MCF 10A (cell line): Measurements from ENCODE around the gene INCA1. TPM values are rescaled to one million over a fixed set of nuclear protein-coding genes. Genes with fewer than 3 reads are reported as not detected.

Source experiments
- BruUV-seq: library from RNA; stranded (reverse); fragments of 400-500 nt; replicated peaks from 2 replicates; lab custom pipeline; 2021; lab: Mats Ljungman, UMichigan
- CTCF ChIA-PET: fragments of 300-600 bp; sonication (Branson Sonifier 250); formaldehyde crosslinking; extraction: SDS; loops from one replicate; lab custom pipeline; 2021; ENCODE audit warnings: antibody characterized with exemption, inconsistent platforms; lab: Yijun Ruan, JAX
- POLR2A ChIA-PET: fragments of 300-600, 350-650 bp; sonication (Branson Sonifier 250); formaldehyde crosslinking; extraction: SDS; loops from one replicate; lab custom pipeline; 2020; ENCODE audit warnings: antibody characterized with exemption, inconsistent platforms; lab: Yijun Ruan, JAX
- DNase-seq: peaks from one replicate; pipeline ENCODE4 v3.0.0-alpha.2; 2018; ENCODE audit not compliant: unreplicated experiment
- H3K27ac Mint-ChIP-seq: one replicate; pipeline ENCODE4 v1.8.0; 2022; ENCODE audit warnings: mild to moderate bottlenecking, low read depth, mixed read lengths; ENCODE audit not compliant: unreplicated experiment
- H3K27me3 Mint-ChIP-seq: one replicate; pipeline ENCODE4 v1.8.0; 2022; ENCODE audit warnings: mixed read lengths; ENCODE audit not compliant: insufficient read depth, unreplicated experiment
- H3K36me3 Mint-ChIP-seq: one replicate; pipeline ENCODE4 v1.8.0; 2022; ENCODE audit warnings: mild to moderate bottlenecking, moderate library complexity, mixed read lengths; ENCODE audit not compliant: insufficient read depth, unreplicated experiment
- H3K4me1 Mint-ChIP-seq: one replicate; pipeline ENCODE4 v1.8.0; 2022; ENCODE audit warnings: mixed read lengths; ENCODE audit not compliant: insufficient read depth, unreplicated experiment
- H3K4me3 Mint-ChIP-seq: one replicate; pipeline ENCODE4 v1.8.0; 2022; ENCODE audit warnings: mild to moderate bottlenecking, moderate library complexity, mixed read lengths; ENCODE audit not compliant: unreplicated experiment
- H3K9me3 Mint-ChIP-seq: one replicate; pipeline ENCODE4 v1.8.0; 2022; ENCODE audit warnings: mixed read lengths; ENCODE audit not compliant: unreplicated experiment
- intact Hi-C: fragments of 100-400 bp; cut with micrococcal nuclease; formaldehyde crosslinking; loops from 2 replicates; pipeline ENCODE4 v1.14.1; 2022
- total RNA-seq: library from RNA; stranded (reverse); gene quantifications from 2 replicates; pipeline ENCODE4 v1.2.3, GENCODE V29; 2022
- TF ChIP-seq, protein P1 (sequence below): fragments of 200-600 bp; IDR thresholded peaks from one replicate; pipeline ENCODE4 v1.8.0; 2022; ENCODE audit warnings: antibody characterized with exemption, mild to moderate bottlenecking; ENCODE audit not compliant: unreplicated experiment

Gene INCA1
- total RNA-seq, 1 experiment from 2014 or later, result 0.44 TPM

DNA sequence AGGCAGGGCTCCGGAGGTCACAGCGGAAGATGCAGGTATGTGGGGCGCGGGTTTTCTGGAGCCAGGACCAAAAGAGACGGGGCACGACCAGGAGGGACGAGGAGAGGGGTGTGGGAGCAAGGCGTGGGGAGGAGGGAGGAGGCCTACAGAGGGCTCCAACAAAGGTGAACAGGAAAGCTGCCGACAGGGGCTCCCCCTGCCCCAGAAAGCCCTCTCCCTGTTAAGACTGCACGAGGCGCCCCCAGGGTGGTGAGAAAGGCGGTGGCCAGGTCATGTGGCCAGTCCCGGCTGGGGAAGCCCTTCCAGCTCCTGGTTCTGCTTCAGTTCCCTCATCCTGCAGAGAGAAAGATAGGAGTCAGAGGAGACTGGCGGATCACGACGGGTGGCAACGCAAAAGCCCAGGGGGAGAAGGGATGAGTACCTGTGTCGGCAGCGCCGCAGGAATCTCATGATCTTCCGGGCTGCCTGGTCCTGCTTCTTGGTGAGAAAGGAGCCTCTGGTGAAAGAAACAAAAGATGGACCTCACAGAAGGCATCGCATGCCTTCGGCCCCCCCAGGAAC, 28.8 kb downstream of the INCA1 start:
- TSS peak; percentile 65 for BruUV-seq
- POLR2A ChIA-PET, result interaction anchor here (0.7 to 13.3 kb wide), 15 partner anchors 10 to 265 kb away, joined by 3 to 639 read pairs (median 8); partner anchors contain the start of genes C17orf107, CAMTA2, ENO3 and INCA1

DNA sequence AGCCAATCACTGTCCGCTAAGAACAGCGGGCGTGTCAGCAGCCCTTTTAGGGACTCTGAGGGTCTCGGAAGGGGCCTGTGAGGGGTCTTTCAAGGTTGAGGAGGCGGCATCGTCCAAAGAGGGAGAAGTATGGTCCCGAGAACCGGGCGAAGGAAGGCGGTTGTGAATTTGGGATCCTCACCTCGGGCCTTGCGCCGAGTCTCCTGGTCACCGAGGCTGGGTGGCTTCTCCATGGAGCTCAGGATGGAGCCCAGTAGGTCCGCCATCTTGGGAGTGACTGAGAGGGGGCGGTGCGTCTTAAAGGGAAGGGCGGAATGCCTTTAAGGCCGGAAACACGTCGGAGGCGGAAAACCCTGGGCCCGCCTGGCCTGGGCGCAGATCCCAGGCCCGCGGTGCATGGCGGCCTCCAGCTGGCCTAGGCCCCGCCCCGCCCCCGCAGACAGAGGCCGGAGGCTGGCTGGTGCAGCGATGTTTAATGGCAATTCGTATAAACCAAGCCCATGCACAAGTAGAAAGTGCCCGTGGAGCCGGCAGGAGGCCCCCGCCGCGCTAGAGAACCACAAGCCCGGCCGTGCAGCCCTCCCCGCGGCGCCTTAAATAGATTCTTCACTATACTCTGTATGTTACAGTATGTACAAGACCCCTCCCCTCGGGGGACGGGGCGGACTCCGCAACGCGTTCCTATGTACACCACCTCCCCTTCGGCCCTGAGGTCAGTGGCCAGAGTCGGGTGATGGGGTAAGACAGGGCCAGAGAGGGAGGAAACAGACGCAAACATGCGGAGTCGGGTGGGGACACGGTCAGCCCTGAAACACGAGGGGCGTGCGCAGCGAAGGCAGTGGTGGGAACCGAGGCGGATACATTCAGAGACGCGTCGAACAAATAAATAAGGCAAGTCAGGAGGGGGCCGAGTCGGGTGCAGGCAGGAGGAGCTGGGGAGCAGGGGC, 29.5 kb downstream of the INCA1 start, which contains the start of gene SPAG7:
Gene SPAG7, minus strand, starts transcription at position 279 of the 947 bp plus-strand sequence. Its CDS starts 13 bp downstream, at position 266.
- POLR2A ChIA-PET, result interaction anchor here (0.6 to 13.3 kb wide), 25 partner anchors 11 to 452 kb away, joined by 3 to 639 read pairs (median 6); partner anchors contain the start of genes C17orf107, CAMTA2, CXCL16 and ENO3
- TF ChIP-seq, protein P1, sequence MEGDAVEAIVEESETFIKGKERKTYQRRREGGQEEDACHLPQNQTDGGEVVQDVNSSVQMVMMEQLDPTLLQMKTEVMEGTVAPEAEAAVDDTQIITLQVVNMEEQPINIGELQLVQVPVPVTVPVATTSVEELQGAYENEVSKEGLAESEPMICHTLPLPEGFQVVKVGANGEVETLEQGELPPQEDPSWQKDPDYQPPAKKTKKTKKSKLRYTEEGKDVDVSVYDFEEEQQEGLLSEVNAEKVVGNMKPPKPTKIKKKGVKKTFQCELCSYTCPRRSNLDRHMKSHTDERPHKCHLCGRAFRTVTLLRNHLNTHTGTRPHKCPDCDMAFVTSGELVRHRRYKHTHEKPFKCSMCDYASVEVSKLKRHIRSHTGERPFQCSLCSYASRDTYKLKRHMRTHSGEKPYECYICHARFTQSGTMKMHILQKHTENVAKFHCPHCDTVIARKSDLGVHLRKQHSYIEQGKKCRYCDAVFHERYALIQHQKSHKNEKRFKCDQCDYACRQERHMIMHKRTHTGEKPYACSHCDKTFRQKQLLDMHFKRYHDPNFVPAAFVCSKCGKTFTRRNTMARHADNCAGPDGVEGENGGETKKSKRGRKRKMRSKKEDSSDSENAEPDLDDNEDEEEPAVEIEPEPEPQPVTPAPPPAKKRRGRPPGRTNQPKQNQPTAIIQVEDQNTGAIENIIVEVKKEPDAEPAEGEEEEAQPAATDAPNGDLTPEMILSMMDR, result no peak
- DNase-seq, result peak; percentile 95
- Mint-ChIP-seq H3K4me1 (peaks cover 15% of the 10 kb centered on the region), H3K27ac (no peak within 1 kb of the TSS), H3K4me3 (no peak within 1 kb of the TSS), H3K27me3 (no peaks in the 10 kb centered on the region), H3K36me3 (peaks cover 33% of the 10 kb centered on the region), H3K9me3 (no peaks in the 10 kb centered on the region)
- CTCF ChIA-PET, result interaction anchor here (0.5 to 2.2 kb wide), 10 partner anchors 19 to 256 kb away, joined by 3 to 11 read pairs (median 4); partner anchors contain the start of genes INCA1 and KIF1C
- intact Hi-C loops, result no loop called here
- no TSS peak for BruUV-seq

More for the DNA sequence above, 28.8 kb downstream of the INCA1 start:
- H3K4me3 Mint-ChIP-seq, result no peak overlapping the region
- no peak overlapping the region for H3K27ac Mint-ChIP-seq
- DNase-seq, result peak; percentile 44
- CTCF ChIA-PET, result interaction anchor here (0.6 to 2.4 kb wide), 7 partner anchors 18 to 179 kb away, joined by 3 to 12 read pairs (median 4); no protein-coding TSS in a partner anchor
- peaks cover 40% of the 10 kb centered on the region for H3K36me3 Mint-ChIP-seq
- no peaks in the 10 kb centered on the region for H3K9me3 Mint-ChIP-seq
- H3K27me3 Mint-ChIP-seq, result no peaks in the 10 kb centered on the region
- H3K4me1 Mint-ChIP-seq, result peaks cover 15% of the 10 kb centered on the region
- TF ChIP-seq, protein P1, result no peak
- intact Hi-C loops, result loop anchor here (1.0 kb wide), 2 partner anchors 19 to 59 kb away; no protein-coding TSS in a partner anchor

DNA sequence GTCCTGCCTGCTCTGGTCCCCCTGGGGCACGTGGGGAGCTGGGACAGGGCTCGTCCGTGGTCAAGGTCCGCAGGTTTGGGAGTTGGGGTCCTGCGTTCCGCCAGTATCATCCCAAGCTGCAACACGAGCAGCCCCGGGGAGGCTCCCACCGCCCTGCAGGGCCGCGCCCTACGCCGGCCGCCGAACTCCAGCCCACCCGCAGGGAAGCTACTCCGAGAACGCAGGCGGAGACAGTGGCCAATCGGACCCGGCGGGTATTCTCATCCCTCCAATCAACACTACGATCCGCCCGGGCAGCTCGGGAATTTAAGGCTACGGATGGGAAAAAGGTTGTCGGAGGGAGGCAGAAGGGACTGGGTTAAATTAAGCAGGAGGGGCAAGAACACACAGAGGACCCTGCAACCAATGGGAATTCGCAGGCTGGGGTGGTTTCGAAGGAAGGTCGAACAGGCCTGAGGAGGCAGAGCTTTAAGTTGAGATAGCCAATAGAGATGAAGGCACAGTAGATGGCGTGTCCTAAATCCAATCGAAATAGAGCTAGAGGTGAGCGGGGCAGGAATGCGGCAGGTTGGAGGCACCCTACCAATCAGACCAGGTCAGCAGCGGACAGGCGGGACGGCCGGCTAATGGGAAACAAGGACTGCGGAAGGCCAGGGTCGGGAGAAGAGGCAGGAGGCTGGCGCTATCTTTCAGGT, 30.3 kb downstream of the INCA1 start:
- H3K27ac Mint-ChIP-seq, result no peak overlapping the region

More for the DNA sequence above, 30.3 kb downstream of the INCA1 start:
- H3K4me1 Mint-ChIP-seq, result peaks cover 15% of the 10 kb centered on the region
- H3K36me3 Mint-ChIP-seq, result peaks cover 27% of the 10 kb centered on the region
- peak; percentile 99 for DNase-seq
- no peaks in the 10 kb centered on the region for H3K27me3 Mint-ChIP-seq
- H3K9me3 Mint-ChIP-seq, result no peaks in the 10 kb centered on the region
- CTCF ChIA-PET, result interaction anchor here (0.5 to 2.2 kb wide), 7 partner anchors 19 to 255 kb away, joined by 3 to 11 read pairs (median 4); partner anchors contain the start of genes INCA1 and KIF1C
- POLR2A ChIA-PET, result interaction anchor here (0.6 to 13.3 kb wide), 26 partner anchors 11 to 453 kb away, joined by 3 to 639 read pairs (median 6); partner anchors contain the start of genes C17orf107, CAMTA2, CXCL16 and ENO3
- intact Hi-C loops, result no loop called here
- TF ChIP-seq, protein P1, result no peak
- H3K4me3 Mint-ChIP-seq, result no peak overlapping the region
- no TSS peak for BruUV-seq
